H1 (cell line): ENCODE data around the gene TMEM54. TPM values are rescaled to one million over a fixed set of nuclear protein-coding genes. Genes with fewer than 3 reads are reported as not detected.

ENCODE experiments used
- CHD2 ChIP-seq: IDR thresholded peaks from 2 replicates; pipeline ENCODE4 v1.6.1; 2012; ENCODE audit warnings: low read length, improper control_type of control experiment
- CREB1 ChIP-seq: IDR thresholded peaks from 2 replicates; pipeline ENCODE4 v1.6.1; 2012; ENCODE audit warnings: inconsistent platforms
- RFX5 ChIP-seq: IDR thresholded peaks from 2 replicates; pipeline ENCODE4 v1.6.1; 2011; ENCODE audit warnings: low read depth, low read length, improper control_type of control experiment, borderline replicate concordance
- TAF1 ChIP-seq: IDR thresholded peaks from 2 replicates; pipeline ENCODE4 v1.6.1; 2011; ENCODE audit warnings: mild to moderate bottlenecking, low read depth, low read length
- ZNF274 ChIP-seq: IDR thresholded peaks from 2 replicates; pipeline ENCODE4 v1.7.0; 2012; ENCODE audit warnings: low read length, borderline replicate concordance; ENCODE audit errors: extremely low read depth
- polyA plus RNA-seq, 7 experiments: library from polyadenylated mRNA; depleted of rRNA in 3 of 7; stranded (reverse) in 5 of 7; unstranded in 2 of 7; fragments of >200 nt in 5 of 7; fragments of 200-250 nt in 2 of 7; gene quantifications; 1 replicate in 5 of 7; 2 replicates in 1 of 7; 4 replicates in 1 of 7; pipeline versions ENCODE4 v1.2.1 to v1.2.3, GENCODE V29; 2011 to 2013; ENCODE audit warnings: missing spikeins in 2 of 7, mixed read lengths in 2 of 7
- total RNA-seq: library from RNA; stranded (reverse); fragmentation: NEBNext Ultra II Directional; extraction: Animal tissue kit (Norgen Biotek cat#: 25700); gene quantifications from 2 replicates; pipeline ENCODE4 v1.2.1, GENCODE V29; 2021
- TF ChIP-seq, protein P1 (sequence below): fragments of 300-600 bp; sonication (generic); IDR thresholded peaks from 2 replicates; pipeline ENCODE4 v1.7.1; 2012; ENCODE audit warnings: low read length, moderate library complexity, mild to moderate bottlenecking, inconsistent platforms; ENCODE audit not compliant: insufficient replicate concordance
- TF ChIP-seq, protein P2 (sequence below): IDR thresholded peaks from 2 replicates; pipeline ENCODE4 v1.6.1; 2012; ENCODE audit warnings: inconsistent platforms

Gene TMEM54
- total and polyA plus RNA-seq, 2 of the 8 experiments (the other 6 are each of a cell fraction or from before 2014, with no cell fraction given) = 9.5 to 58.7 TPM

DNA sequence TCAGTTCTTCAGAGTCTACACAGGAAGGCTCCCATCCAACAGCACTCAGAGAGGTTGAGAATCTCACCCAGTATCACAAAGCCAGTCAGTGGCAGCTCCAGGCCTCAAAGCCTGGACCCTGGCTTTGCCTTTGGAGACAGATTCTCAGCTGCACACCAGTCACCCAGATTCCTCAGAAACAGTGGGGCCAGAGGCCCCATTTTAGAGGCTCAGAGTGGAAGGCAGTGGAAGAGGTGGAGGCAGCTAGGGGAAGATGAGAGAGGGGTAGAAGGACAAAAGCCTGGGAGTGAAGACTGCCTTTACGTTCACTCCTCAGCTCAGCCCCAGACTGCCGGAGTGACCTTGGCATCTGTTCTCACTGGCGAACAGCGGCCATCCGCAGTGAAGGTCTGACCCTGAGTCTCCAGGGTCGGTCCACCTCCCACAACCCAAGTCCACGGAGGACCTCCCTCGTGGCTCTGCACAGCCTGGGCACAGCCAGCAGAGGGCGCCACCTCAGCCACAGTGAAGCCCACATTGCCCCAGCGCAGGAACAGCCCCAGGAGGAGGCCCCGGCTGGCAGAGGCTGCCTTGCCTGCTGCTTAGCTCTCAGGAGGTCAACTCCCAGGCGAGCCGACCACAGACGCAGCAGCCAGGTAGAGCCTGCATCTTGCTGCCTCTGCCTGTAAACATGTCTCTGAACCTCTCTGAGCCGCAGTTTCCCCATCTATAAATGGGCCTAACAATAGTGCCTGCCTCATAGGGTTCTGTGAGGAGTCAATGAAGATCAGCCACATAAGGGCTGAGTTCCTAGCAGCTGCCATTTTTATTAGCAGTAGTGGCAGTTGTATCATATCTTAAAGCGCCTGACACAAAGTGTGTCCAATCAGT lies 24.6 kb downstream of the TMEM54 start (continued):
- TF ChIP-seq, protein P1, sequence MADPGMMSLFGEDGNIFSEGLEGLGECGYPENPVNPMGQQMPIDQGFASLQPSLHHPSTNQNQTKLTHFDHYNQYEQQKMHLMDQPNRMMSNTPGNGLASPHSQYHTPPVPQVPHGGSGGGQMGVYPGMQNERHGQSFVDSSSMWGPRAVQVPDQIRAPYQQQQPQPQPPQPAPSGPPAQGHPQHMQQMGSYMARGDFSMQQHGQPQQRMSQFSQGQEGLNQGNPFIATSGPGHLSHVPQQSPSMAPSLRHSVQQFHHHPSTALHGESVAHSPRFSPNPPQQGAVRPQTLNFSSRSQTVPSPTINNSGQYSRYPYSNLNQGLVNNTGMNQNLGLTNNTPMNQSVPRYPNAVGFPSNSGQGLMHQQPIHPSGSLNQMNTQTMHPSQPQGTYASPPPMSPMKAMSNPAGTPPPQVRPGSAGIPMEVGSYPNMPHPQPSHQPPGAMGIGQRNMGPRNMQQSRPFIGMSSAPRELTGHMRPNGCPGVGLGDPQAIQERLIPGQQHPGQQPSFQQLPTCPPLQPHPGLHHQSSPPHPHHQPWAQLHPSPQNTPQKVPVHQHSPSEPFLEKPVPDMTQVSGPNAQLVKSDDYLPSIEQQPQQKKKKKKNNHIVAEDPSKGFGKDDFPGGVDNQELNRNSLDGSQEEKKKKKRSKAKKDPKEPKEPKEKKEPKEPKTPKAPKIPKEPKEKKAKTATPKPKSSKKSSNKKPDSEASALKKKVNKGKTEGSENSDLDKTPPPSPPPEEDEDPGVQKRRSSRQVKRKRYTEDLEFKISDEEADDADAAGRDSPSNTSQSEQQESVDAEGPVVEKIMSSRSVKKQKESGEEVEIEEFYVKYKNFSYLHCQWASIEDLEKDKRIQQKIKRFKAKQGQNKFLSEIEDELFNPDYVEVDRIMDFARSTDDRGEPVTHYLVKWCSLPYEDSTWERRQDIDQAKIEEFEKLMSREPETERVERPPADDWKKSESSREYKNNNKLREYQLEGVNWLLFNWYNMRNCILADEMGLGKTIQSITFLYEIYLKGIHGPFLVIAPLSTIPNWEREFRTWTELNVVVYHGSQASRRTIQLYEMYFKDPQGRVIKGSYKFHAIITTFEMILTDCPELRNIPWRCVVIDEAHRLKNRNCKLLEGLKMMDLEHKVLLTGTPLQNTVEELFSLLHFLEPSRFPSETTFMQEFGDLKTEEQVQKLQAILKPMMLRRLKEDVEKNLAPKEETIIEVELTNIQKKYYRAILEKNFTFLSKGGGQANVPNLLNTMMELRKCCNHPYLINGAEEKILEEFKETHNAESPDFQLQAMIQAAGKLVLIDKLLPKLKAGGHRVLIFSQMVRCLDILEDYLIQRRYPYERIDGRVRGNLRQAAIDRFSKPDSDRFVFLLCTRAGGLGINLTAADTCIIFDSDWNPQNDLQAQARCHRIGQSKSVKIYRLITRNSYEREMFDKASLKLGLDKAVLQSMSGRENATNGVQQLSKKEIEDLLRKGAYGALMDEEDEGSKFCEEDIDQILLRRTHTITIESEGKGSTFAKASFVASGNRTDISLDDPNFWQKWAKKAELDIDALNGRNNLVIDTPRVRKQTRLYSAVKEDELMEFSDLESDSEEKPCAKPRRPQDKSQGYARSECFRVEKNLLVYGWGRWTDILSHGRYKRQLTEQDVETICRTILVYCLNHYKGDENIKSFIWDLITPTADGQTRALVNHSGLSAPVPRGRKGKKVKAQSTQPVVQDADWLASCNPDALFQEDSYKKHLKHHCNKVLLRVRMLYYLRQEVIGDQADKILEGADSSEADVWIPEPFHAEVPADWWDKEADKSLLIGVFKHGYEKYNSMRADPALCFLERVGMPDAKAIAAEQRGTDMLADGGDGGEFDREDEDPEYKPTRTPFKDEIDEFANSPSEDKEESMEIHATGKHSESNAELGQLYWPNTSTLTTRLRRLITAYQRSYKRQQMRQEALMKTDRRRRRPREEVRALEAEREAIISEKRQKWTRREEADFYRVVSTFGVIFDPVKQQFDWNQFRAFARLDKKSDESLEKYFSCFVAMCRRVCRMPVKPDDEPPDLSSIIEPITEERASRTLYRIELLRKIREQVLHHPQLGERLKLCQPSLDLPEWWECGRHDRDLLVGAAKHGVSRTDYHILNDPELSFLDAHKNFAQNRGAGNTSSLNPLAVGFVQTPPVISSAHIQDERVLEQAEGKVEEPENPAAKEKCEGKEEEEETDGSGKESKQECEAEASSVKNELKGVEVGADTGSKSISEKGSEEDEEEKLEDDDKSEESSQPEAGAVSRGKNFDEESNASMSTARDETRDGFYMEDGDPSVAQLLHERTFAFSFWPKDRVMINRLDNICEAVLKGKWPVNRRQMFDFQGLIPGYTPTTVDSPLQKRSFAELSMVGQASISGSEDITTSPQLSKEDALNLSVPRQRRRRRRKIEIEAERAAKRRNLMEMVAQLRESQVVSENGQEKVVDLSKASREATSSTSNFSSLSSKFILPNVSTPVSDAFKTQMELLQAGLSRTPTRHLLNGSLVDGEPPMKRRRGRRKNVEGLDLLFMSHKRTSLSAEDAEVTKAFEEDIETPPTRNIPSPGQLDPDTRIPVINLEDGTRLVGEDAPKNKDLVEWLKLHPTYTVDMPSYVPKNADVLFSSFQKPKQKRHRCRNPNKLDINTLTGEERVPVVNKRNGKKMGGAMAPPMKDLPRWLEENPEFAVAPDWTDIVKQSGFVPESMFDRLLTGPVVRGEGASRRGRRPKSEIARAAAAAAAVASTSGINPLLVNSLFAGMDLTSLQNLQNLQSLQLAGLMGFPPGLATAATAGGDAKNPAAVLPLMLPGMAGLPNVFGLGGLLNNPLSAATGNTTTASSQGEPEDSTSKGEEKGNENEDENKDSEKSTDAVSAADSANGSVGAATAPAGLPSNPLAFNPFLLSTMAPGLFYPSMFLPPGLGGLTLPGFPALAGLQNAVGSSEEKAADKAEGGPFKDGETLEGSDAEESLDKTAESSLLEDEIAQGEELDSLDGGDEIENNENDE = no peak
- TF ChIP-seq RFX5 (no peak), CREB1 (no peak; the same call in 1 of the 2 replicates), CHD2 (no peak), TAF1 (no peak), ZNF274 (no peak)
- TF ChIP-seq, protein P2, sequence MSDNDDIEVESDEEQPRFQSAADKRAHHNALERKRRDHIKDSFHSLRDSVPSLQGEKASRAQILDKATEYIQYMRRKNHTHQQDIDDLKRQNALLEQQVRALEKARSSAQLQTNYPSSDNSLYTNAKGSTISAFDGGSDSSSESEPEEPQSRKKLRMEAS = peak; percentile 76; the same call in 1 of the 2 replicates
